LoVo (cell line): Measurements from ENCODE around the gene GRM4.

Experiments
- DNase-seq: peaks from one replicate; pipeline ENCODE4 v3.0.0-alpha.2; 2016; ENCODE audit warnings: low spot score

GRM4 gene

DNA sequence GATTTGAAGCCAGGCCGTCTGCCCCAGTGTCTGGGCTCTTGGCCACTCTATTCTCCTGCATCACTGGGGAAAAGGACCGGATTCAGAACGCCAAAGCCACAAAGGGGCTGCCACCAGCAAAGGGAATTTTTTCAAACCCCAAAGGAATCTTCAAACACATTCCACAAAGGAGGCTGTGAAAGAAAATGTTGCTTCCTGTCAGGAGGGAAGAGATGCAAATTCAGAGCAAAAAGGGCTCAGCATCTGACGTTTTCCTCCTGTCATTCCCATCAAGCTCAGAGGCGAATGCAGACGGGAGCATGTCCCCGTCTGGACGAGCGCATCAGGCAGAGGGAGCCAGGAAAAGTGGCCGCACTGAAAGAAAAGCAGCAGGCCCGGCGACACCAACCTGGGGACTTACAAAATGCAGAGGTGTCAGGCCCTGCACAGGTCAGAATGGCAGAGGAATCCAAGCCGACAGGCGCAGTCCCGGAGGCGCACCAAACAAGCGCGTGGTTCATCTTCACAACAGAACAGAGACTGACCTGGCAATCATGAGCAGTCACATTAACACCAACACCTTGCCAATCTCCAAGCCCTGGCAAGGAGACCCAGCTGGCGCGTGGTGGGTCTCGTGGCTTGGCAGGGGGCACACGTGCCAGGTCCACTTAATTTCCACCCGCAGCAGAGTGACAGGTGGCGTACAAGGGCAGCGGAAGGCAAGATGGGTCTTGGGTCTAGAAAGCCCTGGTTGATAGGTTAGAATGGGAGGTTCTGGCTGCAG, 62.8 kb downstream of the GRM4 start:
- no peak for DNase-seq

DNA sequence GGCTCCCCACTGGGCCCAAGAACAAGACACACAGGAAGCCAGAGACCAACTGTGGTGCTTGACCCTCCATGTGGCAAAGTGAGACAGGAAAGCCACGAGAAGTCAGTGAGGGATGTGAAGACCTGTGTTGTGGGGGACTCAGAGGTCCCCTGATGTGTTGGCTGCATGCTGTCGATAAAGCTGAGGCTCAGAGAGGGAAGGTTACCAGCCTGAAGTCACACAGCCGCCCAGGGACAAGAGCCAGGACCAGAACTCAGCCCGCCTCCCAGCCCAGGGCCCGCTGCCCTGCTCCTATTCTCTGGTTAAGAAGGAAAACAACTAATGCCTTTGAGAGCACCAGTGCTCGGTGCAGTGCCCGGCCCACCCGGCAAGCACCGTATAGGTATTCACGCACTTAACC, 63.5 kb downstream of the GRM4 start:
- no peak for DNase-seq

GRCh38 chr6:34080357-34080756, 65.5 kb downstream of the GRM4 start:
- no peak for DNase-seq

DNA sequence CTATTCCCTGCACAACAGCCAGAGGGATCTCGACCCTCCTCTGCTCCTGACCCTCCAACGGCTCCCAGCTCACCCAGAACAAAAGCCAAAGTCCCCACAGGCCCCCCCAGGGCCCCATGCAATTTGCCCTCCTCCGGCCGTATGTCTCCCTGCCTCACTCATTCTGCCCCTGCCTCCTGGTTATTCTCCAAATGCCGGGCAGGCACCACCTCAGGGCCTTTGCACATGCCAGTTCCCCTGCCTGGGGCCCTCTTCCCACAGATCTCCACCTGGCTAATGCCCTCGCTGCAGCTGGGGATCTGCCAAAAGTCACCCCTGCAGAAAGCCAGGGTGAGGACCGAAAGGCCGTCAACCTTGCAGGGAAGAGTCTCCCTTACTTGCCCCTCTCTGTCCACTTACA, 66.0 kb downstream of the GRM4 start:
- DNase-seq = no peak

GRCh38 chr6:34075906-34076305, 70.0 kb downstream of the GRM4 start:
- no peak for DNase-seq

GRCh38 chr6:34074064-34074742, 71.7 kb downstream of the GRM4 start:
- DNase-seq = no peak

- DNase-seq = no peak
Measured at GRCh38 chr6:34073540-34073939, 72.3 kb downstream of the GRM4 start.

DNA sequence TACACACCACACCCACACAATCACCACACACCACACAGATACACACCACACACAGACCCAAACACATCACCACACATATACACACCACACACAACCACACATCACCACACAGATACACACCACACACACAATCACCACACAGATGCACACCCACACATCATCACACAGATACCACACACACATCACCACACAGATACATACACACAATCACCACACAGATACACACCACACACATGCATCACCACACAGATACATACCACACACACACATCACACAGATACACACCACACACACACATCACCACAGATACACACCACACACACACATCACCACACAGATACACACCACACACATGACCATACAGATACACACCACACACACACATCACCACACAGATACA, 73.2 kb downstream of the GRM4 start:
- DNase-seq = no peak

- DNase-seq = no peak
Measured at GRCh38 chr6:34071884-34072379, 74.0 kb downstream of the GRM4 start.

DNA sequence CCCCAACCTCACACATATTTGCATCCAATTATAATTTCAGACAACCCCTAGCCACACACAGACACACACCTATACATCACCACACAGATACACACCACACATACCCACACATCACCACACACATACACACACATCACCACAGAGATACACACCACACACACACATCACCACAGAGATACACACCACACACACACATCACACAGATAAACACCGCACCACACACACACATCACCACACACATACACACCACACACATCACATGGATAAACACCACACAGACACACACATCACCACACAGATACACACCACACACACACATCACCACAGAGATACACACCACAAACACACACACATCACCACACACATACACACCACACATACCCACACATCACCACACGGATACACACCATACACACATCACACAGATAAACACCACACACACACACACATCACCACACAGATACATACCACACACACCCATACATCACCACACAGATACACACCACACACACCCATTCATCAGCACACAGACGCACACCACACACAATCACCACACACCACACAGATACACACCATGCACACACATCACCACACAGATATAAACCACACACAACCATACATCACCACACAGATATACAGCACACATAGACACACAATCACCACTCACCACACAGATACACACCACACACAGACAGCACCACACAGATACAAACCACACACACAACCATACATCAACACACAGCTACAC, 74.6 kb downstream of the GRM4 start:
- DNase-seq = no peak

DNA sequence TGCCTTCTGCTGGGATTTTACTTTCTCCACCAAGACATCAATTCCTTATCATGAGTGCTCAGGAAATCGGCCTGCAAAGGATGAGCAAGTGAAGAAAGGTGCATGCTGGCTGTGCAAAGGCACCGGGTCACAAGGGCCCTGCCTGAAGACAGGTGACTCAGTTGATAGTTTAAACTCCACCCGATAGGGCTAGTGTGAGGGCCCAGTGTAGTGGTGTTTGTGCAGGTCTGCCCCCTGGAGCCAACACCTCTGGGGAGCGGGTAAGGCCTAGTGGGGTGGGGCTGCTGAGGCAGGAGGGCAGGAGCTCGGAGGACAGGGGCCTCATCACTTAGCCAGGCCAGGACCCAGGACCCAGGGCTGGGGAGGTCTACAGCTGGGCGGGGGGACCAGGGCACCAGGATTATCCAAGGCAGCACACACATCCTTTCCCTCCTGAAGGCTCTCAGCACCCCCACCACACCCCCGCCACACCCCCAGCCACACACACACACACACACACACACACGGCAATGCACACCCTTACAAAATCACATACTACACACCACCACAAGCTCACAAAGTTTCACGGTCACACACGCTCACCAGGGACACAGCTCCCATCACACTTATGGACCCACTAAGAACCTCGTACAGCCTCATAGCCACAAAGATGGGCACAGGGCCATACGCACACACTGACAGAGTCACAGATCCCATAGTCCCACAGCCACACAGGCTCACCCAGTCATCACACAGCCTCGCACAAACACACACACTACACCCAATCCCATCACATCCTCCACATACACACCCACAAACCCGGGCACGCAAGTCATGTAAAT, 75.4 kb downstream of the GRM4 start:
- DNase-seq = no peak

DNA sequence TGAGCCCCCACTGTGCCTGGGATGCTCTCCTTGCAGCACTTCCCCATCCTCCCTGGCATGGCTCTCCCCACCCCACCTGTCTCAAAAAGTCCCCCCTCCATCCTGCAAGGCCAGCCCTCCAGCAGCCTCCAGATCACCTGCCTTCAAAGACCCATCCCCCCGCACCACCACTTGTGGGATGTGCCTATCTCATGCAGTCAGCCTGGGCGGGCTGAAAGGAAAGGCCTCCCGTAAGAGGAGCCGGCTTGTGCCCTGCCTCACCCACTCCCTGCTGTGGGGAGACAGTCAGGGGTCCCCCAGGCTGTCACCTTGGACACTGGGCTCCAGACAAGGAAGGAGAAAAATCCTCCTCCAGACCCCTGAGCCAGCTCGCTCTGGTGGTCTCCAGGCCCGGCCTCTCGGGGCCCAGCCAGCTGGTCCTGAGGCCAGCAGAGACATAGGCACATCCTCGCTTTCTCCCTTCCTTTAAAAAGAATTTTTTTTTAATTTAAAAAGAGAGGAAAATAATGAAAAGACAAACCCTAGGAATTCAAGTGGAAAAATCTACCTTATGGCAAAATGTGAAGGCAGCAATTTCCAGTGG, 77.3 kb downstream of the GRM4 start:
- DNase-seq = no peak

GRCh38 chr6:34067814-34068213, 78.1 kb downstream of the GRM4 start:
- no peak for DNase-seq

DNA sequence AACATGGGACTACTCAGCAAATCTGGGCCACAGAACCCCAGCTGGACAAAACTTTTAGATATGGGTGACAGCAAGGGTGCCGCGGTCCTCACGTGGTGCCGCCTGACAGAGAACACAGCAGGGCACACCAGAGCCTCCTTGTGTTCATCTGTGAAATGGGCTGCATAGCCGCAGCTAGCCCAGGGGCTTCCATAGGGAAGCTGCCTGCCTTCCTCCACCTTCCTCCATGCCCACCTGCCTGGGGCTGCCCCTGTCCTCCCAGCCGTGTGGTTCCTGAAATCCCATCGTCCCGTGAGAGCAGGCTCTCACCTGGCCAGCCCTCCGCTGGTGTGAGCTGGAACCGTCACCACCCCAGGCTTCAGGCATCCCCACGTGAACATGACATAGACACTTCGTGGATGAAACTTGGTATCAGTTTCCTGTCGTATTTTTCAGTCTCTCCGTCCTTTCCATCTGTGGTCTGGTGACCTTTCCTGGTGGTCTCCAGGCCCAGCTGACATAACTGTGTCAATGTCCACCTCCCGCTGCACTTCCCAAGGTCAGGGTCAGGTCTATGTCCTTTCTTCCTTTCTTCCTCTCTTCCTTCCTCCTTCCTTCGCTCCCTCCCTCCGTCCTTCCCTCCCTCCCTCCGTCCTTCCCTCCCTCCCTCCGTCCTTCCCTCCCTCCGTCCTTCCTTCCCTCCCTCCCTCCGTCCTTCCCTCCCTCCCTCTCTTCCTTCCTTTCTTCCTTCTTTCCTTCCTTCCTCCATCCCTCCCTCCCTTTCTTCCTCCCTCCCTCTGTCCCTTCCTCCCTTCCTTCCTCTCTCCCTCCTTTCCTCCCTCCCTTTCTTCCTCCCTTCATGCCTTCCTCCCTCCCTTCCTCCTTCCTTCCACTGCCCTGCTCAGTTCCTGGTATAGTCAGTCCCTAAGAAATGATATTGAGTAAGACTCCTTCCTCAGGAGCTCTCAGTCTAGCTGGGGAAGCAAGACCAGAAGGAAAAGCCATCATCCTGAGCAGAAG, 78.8 kb downstream of the GRM4 start:
- no peak for DNase-seq

DNA sequence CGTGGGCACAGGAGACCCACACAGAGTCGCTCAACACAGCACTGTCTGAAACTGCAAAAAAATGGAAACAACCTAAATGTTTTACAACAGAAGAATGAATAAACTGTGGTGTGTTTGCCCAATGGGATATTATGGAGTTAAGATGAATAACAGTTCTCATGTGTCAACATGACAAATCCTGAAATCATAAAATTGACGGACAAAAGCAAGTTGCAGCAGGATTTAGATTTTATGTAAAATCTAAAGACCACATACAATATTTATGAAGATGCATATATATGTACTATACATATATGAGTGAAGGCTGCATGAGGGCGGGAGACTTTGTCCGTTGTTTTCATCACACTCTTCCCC, 79.7 kb downstream of the GRM4 start:
- DNase-seq = no peak

- DNase-seq = no peak
Measured at GRCh38 chr6:34065466-34066217, 80.2 kb downstream of the GRM4 start.

DNA sequence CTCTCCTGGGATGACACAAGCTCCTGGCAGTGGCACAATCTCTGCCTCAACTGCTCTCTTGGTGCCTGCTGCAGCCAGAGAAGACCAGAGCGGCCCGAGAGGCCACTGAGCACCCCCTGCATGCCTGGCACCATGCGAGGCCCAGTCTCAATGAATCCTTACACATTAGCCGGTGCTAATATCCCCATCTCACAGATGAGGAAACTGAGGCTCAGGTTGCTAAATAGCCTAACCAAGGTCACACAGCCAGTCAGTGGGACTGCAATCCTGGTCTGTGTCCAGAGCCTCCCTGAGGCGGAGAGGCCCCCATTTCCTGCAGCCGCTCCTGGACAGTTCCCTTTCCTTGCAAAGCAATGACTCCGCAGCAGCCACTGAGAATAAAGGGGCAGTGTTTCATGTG, 81.2 kb downstream of the GRM4 start:
- no peak for DNase-seq

DNA sequence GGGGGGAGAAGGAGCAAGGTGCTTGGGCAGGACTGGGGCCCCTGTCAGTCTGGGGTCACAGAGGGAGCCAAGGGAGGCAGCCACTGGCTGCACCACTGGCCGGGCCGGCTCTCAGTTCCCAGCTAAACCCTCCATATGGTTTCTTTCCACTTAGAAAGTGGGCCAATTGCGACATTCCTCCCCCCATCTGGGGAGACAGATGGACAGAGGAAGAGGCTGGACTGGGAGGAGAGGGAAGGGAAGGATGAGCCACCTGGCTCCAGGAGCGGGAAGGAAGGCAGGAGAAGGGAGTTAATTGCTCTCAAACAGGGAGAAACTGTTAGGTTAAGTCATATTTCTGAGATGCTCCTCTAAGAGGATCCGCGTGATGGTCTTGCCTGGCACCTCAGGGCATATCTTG, 82.2 kb downstream of the GRM4 start:
- no peak for DNase-seq

DNA sequence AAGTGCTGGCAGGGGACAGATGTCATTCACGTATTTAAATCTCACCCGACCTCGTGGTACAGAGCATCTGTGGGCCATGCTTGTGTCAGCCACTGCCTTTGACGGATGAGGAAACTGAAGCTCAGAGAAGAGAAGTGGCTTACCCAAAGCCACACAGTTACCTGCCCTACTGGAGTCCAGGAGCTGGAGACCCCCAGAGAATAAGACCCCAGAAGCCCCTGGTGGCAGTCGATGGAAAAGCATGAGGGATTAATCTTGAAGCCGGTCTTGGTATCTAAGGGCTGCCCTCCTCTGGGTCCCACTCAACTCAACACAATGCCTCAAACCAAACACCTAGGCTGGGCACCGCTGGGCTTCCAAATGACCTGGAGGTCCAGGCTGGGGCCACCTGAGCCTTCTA, 83.1 kb downstream of the GRM4 start:
- DNase-seq = no peak

- no peak for DNase-seq
Measured at GRCh38 chr6:34062156-34062555, 83.7 kb downstream of the GRM4 start.
